GM04503 (cell line): ENCODE measurements around the gene ARMC8.

Experiments used
- DNase-seq: peaks from one replicate; pipeline ENCODE4 v3.0.0-alpha.2; 2012; ENCODE audit warnings: low read depth

ARMC8 gene

DNA sequence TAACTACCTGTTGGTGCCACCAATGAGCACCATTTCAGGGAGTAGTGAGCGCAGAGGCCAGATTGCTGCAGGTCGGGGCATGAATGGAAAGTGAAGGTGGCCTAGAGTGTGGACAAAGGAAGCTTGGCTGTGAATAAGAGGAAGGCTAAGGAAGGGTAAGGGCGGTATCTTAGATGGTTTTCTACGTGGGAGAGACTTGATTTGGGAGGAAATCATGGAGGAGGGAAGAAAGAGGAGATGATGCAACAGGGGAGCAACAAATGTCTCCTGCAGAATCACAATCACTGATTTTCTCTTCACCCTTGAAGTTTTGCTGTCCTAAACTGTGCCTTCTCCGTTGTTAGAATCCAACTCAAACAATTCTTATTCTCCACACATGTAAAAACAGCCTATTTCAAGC is 120.8 kb downstream of the ARMC8 start:
- DNase-seq: no peak

DNA sequence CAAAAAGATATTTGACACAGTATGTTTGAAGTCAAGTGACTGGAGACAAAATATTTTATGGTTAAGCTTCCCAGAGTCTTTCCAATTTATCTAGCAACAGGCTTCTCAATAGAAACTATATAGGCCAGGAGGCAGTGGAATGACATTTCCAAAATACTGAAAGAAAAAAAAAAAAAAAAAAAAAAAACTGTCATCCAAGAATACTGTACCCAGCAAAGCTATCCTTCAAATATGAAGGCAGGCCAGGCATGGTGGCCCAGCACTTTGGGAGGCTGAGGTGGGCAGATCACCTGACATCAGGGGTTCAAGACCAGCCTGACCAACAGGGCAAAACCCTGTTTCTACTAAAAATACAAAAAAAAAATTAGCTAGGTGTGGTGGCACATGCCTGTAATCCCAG is 121.7 kb downstream of the ARMC8 start:
- no peak for DNase-seq

DNA sequence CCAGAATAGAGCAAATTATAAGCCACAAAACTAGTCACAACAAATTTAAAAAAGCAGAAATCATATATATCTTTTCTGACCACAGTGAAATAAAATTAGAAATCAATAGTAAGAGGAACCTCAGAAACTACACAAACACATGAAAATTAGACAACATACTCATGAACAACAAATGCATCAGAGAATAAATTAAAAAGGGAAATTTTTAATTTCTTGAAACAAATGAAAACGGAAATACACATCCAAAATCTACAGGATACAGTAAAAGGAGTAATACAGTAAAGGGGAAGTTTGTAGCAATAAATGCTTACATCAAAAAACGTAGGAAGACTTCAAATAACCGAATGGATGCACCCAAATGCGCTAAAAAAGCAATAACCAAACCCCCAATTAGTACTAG is 123.4 kb downstream of the ARMC8 start:
- no peak for DNase-seq

DNA sequence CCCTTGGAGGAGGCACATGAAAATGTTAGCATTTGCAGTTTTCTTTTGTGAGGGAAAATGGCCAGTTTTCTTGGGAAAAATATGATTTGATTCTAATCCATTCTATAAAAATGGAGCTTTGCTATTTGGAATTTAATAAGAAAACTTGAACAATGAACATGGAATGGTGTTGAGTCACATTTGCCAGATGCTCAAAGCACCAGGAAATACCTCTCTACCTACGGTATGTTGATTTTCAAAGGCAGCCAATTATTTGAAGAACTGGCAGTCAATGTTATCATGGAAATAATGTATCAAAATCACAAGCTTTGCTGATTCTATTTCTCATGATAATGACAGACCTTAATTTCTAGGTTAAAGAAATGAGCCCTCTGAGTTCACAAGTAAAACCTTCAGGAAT is 127.7 kb downstream of the ARMC8 start:
- no peak for DNase-seq

DNA sequence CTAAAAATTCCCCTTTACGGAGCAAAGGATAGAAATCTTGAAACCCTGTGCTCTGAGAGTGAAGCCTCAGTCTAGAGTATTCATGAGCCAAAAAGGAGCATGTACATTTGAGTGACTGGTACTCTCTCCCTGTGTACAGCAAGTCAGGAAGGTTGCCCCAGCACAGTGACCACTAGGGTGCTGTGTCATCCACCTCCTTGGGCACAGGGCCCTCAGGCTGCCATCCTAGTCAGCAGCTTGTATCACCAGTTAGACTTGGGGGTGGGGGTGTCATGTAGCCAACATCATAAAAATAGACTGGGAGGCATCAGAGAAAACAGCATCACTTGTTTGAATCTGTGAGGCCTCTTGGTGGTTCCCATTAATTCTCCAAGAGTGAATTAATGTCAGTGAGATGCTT is 130.6 kb downstream of the ARMC8 start:
- DNase-seq: no peak

DNA sequence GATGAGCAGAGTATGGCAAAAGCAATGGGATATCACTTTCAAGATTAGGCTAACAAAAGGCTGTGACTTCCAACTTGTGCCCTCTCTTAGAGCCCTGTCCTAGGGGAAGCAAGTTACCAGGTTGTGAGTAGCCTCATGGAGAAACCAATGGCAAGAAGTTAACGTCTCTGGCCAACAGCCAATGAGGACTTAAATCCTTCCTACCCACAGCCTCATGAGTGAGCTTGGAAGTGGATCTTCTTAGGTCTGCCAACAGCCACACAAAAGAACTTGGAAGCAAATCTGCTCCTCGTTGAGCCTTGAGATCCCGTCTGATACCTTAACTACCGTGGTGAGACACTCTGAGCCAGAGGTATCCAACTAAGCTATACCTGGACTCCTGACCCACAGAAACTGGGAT is 136.9 kb downstream of the ARMC8 start:
- no peak for DNase-seq

DNA sequence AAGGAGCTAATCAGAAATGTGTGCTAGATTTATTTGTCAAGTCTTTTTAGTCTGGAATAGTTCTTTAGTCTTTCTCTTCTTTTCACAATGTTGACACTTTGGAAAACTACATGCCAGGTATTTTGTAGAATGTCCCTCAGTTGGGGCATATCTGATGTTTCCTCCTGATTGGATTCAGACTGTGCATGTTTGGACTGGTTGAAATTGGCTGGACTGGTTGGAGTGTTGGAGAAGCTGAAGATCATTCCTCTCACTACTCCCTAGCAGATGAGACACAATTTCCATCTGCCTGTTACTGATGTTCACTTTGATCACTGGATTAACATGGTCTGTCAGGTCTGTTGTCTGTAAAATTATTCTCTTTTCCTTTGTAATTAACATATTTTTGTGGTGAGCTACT is 138.9 kb downstream of the ARMC8 start:
- DNase-seq: no peak

DNA sequence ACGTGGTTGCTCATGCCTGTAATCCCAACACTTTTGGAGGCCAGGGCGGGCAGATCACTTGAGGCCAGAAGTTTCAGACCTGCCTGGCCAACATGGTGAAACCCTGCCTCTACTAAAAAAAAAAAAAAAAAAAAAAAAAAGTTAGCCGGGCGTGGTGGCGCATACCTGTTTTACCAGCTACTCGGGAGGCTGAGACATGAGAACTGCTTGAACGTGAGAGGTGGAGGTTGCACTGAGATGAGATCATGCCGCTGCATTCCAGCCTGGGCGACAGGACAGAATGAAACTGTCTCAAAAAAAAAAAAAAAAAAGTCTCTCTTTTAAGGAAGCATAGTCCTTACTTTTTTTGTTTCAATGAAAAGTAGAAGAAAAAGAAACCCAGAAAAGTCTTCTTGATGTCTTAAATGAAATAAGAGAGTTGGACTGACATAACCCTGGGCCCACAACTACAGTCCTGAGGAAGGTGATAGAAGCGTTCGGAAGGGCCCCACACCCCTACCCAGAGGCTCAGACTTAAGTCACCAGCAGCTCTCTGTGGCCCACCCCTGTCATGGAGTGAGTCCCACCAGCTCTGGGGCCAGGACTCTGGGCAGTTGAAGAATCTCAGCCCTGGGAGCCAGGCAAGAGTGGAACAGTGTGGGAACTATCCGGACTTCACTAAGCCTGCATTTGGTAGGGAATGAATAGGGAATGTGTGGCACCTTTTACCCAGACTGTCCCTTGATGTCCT is 139.9 kb downstream of the ARMC8 start:
- DNase-seq: no peak

DNA sequence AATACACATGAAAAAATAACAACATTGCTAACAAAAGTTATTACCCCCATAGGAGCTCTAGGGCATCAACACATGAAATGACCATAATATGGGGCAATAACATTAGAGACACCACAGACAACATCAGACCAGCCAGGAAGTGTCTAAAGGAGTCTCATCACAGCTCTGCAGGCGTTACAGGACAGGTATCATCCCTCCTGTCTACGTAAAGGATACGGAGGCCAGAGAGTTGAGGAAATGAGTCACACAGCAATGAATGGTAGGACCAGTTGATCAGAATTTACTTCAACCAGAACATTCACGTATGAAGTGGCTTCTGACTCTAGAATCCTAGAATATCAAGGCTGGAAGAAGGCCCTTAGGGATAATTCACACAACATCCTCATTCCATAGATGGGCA is 140.7 kb downstream of the ARMC8 start:
- no peak for DNase-seq

DNA sequence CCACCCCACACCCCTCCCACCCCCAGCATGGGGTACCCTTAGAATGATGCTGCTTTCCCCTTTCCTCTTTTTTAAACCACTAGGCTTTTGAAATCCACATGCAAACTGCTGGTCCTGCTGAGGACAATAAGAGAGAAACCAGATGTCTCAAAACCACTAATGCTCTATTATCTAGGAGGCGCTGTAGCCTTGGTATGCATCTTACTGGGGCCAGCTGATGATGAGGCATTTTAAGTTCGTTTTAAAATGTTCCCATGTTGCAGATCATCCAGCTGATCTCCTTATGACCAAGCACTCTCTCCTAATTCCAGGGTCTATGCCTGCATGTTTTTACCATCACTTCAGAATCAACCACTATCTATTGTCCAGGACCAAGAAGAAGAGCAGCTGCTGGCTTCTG is 141.2 kb downstream of the ARMC8 start:
- no peak for DNase-seq

DNA sequence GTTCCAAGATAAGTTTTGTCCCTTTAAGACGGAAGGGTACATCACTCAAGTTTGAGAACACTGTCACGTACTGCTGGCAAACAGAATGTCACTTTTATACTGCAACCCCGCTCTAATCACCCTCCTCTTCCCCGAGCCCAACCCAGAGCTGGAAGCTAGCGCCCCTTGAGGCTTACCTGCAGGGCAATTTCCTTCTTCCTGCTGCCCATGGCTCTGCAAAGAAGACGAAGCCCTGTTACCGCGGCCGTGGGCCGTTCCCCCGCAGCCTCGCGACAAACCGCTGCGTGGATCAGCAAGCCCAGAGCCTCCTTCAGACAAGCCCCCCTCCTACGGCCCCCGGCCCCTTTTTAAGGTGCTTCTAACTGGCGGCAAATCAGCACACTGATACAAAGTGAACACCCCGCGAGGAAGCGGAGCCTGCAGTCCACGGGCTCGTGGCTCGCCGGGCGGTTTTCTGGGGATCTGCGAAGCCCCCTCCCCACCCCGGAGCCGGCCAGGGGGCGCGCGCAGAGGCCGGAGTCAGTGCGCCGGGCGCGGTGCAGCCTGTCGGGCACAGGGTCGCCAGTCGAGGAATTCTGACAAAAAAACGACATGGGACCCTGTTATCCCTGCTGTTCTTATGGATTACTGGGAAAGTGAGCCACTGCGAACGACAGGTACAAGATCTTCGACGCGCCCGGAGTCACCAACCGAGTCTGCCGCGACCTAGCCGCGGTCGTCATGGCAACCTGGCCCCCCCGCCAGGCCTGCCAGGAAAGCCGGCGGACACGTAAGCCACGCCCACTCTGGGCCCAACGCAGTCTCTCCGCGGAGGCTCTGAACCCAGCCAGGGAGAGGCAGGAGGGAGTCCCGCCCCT is 142.3 kb downstream of the ARMC8 start, which contains the start of gene NME9:
Gene NME9 (minus strand): TSS at position 725 of the 857 bp plus-strand sequence. CDS start 516 bp downstream, at position 209.
- DNase-seq: no peak

DNA sequence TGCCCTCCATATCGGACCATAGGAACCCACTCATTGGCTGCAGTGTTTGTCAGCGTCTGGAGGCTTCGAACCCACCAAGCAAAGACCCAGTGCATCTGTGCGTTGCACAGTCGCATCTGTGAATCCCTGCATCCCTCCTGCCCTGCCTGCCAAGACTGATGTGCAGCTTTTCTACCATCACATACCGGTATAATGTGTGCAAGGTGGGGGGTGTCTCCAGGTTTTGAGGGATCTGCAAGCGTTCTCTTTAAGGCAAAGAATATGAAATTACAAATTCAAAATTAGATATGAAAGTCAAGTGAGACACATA is 142.8 kb downstream of the ARMC8 start:
- DNase-seq: no peak

DNA sequence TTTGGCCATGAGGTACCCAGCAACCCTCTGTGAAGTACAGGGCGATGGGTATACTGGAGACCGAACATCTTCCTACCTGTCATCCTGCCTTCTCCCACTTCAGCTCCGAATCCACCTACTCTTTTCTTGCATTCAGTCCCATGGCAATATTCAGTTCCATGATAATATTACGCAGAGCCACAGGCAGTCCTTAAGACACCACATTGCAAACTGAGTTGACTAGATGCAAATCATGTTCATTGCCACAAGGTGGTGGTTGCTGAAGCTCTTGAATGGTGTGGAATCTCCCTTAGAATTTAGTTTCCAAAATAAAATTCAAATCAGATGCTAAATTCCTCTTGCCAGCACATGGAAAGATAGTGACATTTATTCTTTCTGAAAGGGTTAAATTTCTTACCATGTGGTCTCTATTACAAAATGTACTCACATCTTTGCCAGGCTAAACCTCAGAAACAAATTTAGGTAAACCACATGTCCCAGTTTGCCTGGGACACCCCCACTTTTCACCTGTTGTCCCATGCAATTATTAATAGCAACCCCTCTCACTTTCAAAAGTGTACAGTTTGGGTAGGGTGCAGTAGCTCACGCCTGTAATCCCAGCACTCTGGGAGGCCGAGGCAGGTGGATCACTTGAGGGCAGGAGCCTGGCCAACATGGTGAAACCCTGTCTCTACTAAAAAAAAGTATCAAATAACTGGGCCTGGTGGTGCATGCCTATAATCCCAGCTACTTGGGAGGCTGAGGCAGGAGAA is 144.2 kb downstream of the ARMC8 start:
- no peak for DNase-seq

DNA sequence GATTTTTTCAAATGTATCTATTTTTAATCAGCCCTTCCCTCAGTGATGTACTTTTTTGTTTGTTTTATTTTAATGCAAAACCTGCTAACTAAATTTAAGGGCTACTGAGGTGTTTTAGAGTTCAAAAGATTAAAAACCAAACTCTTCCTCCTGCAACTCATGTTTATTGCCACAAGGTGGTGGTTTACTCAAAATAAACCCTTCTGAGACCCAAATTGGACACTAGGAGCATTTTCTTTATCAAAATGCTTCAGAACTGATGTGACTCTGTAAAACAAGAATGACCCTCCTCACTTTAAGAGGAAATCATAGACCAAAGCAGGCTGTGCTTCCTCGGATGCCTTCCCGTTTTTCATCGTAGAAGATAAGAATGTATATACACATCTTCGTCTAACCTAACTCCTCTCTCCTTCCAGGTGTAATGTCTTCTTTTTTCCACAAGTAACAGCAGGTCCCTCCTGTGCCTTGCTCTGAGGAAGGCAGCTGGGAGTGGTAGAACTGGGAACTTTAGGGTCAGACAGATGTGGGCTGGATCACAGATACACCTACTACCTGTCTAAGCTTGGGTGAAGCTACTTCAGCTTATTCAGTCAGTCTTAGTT is 145.5 kb downstream of the ARMC8 start:
- DNase-seq: no peak

DNA sequence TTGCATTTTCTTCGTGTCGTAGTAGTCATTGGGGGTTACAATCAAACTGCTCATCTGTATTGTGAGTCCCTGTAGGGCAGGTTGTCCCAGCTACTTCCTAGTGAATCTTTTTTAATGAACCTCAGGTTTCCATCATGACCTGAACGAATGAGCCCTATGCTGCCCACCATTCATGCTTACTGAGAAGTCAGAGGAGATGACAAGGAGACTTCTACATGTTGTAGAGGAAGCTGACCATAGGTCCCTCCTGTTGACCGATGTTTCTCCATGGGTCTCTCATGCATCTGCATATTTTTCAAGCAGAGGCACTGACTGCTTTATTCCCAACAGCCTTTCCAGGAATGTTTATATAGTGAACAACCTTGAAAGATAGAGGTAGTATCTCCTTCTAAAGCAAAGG is 147.5 kb downstream of the ARMC8 start:
- no peak for DNase-seq

DNA sequence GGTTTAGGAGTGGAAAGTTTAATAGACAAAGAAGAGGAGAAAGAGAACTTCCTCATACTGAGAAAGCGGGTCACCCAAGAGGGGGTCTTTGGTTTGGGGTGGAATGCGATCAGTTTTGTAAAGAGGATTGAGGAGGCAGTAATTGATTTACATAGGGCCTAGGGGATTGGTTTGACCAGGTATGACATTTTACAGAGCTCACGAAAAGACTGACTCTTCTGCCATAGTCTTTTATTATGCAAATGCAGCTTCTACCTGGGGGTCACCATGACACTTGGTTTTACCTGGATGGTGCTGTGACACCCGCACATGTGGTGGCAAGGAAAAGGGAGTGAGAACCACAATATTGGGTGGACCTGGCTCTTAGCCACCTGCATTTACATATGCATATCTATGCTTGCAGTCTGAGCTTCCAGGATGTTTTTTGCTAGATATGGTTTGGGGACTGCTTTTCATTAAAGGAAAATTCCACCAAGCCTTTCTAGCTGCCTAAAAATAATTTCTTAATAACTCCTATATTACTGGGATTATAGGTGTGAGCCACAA is 149.4 kb downstream of the ARMC8 start:
- no peak for DNase-seq

DNA sequence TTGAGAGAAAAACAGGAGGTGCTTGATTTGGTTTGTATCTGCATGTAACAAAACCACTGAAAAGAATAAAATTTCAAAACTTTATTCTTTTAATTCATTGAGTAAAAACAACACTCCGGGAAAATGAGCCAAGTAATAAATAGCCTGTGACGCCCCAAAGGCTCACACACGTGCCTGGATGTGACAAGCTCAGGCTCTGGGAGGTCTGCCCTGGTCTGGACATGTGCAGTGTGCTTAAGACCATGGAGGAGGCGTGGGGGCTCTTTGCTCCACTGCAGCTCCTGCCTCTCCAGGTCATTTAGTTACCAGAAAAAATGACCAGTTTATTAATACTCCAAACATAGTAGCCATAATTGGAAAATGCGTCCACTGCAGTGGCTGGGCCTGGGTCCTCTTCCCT is 151.1 kb downstream of the ARMC8 start:
- no peak for DNase-seq

DNA sequence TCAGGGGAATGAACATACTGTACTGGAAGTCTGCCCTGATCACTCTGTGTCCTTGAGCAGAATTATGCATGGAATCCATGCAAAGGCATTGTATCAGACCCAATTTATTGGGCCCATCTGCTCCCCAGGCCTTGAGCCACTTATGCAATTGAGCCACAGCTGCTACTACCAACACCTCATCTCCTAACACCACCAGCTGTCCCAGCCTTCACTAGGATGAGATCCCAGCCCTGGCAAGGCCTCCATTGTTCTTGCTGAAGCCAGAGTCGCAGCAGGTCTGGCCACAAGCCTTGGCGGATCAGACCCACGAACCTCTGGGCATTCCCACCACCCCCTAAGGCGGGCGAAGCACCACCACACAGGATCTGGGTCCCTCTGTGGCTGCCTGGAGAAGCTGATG is 151.7 kb downstream of the ARMC8 start:
- no peak for DNase-seq

DNA sequence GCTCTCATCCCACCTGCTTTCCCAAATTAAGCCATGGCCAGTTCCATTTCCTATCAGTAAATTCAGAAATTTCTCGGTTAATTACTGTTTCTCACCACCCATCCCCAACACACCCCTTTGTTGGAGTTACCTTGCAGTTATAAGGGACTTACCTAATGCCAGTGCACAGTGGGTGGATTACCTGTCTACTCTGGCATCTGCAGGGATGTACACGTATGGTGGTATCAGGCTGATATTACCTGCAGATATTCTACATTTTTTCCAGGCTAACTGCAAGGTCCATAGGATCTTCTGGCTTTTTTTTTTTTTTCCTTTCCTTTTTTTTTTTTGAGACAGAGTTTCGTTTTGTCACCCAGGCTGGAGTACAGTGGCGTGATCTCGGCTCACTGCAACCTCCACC is 153.4 kb downstream of the ARMC8 start:
- no peak for DNase-seq

DNA sequence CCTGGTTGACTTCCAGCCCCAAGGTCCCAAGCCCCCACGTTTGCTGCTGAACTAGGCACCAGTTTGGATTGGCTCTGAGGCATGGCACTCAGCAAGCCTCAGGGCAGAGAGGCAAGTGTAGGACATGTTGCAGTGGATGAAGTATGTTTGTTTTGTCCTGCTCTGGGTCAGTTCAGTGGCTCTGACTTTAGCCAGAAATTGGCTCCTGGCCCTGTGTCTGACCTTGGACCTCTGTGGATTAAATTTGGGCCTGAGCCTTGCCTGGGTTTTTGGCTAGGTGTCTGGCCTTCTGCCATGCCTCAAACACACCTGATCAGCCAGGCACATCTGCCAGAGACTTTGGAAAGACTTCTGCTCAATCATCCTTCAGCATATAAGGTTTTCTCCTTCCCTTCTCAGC is 157.7 kb downstream of the ARMC8 start:
- no peak for DNase-seq
